ENCODE data around the gene SLCO2A1.

SLCO2A1 gene

GRCh38 chr3:133983576-133984560, 45.9 kb downstream of the SLCO2A1 start:
- no peak for DNase-seq (ENCODE audit: low read depth in 4 of 4, low spot score in 1 of 4)

DNA sequence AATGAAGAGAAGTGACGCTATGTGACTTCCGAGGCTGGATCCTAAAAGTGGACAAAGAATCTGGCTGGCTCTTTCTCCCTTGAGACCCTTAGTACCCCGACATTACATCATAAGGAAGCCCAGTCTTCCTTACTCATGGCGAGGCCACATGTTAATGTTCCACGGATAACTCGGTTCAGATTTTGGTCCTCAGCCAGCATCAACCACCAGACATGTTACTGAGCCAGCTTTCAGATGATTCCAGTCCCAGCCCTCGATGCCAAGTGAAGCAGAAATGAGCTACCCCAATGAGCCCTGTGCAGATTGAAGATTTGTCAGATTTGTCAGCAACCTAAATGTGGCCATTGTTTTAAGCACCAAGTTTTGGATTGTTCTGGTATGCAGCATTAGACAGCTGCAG, 46.6 kb downstream of the SLCO2A1 start:
- no peak for DNase-seq (ENCODE audit: low read depth in 4 of 4, low spot score in 1 of 4)

GRCh38 chr3:133980550-133980949, 49.2 kb downstream of the SLCO2A1 start:
- no peak for DNase-seq (ENCODE audit: low read depth in 4 of 4, low spot score in 1 of 4)

DNA sequence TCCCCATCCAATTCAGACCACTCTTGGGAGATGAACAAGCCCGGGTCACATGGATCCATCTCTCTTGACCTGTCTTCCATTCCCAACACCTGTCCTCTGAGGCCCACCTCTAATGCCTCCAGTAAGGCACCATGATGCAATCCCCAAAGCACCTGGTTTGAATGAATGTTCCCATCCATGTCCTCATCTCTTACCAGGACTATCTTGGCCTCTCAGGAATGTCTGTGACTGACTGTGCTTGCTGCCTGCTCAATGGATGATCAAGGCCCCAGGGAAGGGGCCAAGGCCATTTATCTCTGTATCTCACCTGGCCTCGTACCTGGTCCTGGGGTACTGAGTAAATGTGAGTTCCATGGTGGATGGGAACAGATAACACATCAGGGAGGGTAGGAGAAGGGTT, 49.7 kb downstream of the SLCO2A1 start:
- no peak for DNase-seq (ENCODE audit: low read depth in 4 of 4, low spot score in 1 of 4)

DNA sequence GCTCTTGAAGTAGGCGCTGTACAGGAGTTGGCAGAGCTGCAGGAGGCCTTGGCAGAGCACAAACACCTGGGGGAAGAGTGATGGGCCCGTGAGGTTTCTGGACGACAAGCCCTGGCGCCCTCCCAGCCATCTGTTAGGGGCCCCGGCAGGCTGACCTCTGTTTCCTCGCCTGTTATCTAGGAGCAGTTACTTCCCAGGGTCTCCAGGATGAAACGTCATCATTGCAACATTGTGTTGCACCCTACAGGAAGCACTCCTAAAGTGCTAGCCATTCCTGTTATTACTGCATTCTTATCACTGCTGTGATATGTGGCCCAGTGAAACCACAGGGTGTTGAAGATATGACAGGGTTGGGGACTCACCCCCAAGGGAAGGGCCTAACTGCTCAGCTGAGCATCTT, 50.2 kb downstream of the SLCO2A1 start:
- no peak for DNase-seq (ENCODE audit: low read depth in 4 of 4, low spot score in 1 of 4)

DNA sequence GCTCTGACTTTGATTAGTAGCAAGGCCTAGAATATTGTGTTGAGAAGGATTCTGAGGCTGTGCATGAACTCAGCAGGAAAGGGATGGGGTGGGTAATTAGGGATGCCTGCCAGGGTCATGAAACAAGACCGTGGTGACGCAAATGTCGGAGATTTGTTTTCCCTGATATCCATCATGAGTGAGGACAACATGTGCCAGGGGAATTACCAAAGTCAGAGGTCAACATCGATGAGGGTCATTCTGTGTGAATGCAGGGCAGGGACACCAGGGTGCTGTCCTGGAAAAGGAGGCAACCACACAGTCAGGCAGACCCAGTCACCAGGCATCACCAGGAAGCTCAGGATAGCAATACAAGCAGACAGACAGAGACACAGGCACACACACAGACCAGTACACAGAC, 52.2 kb downstream of the SLCO2A1 start:
- no peak for DNase-seq (ENCODE audit: low read depth in 4 of 4, low spot score in 1 of 4)

DNA sequence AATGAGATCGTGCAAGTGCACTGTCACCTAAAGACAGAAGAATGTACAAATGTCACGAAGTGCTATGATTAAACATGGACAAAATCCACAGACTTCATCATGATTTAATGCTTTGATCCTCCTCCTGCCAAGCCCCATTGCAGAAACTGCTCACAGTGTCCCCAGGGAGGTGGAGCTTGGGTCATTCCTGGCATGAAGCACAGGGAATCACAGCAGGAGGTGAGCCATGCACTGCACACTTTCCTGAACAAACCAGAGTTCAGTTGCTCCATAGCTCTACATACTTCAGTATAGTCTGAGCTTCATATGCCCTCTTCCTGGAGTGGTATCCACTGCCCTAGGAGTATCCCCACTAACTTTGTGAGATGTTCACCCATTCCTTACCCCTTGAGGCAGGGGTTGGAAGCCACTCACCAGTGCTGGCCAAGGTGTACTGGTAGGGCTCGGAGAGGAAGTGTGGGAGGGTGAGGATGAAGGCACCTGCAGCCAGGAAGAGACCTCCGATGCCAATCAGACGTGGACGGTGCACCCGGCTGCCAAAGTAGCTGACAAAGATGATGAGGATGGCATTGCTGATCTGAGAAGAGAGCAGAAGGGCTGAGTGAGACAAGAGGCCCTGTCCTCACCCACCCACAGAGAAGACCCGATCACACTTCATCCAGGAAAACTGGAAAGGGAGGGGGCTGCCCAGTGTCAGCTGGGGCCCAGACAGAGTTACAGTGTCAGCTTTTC, 56.3 kb downstream of the SLCO2A1 start:
- DNase-seq (ENCODE audit: low read depth in 4 of 4, low spot score in 1 of 4), result no peak

- no peak for DNase-seq (ENCODE audit: low read depth in 4 of 4, low spot score in 1 of 4)
Observed at GRCh38 chr3:133972156-133972555, 57.6 kb downstream of the SLCO2A1 start.

DNA sequence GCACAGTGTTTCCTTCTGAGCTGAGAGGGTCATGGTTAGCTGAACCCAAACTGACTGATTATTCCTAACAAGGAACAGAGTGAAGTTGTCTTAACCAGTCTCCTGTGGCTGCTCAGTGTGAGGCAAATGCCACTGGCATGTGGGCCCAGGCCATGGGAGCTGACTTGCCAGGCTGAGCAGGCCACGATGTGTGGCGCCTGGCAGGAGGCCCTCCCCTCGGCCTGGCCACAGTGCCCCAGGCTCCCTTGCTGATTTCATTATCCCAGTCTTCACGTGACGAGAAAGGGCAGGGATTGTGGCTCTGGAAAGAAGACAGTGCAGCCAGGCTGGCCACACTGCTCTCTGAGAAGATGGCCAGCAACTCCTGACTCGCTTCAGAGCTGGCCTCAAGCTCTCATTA, 58.8 kb downstream of the SLCO2A1 start:
- DNase-seq (ENCODE audit: low read depth in 4 of 4, low spot score in 1 of 4), result no peak

DNA sequence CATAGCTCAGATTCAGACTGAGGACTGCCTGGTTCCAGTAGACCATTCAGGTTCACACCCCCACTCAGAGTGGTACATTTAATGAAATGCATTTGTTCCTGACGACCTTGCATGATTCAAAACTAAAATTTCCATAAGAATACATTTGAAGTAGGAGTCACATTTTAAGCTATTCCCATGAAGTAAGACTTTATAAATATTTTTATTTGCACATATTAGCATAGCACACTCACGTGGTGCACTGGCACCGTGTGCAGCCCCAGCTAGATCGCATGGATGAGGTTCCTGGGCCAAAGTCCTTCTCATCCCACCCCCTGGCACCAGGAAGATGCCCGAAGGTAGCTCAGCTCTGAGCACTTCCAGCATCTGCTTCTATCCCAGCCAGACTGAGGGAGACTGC, 59.4 kb downstream of the SLCO2A1 start:
- no peak for DNase-seq (ENCODE audit: low read depth in 4 of 4, low spot score in 1 of 4)

DNA sequence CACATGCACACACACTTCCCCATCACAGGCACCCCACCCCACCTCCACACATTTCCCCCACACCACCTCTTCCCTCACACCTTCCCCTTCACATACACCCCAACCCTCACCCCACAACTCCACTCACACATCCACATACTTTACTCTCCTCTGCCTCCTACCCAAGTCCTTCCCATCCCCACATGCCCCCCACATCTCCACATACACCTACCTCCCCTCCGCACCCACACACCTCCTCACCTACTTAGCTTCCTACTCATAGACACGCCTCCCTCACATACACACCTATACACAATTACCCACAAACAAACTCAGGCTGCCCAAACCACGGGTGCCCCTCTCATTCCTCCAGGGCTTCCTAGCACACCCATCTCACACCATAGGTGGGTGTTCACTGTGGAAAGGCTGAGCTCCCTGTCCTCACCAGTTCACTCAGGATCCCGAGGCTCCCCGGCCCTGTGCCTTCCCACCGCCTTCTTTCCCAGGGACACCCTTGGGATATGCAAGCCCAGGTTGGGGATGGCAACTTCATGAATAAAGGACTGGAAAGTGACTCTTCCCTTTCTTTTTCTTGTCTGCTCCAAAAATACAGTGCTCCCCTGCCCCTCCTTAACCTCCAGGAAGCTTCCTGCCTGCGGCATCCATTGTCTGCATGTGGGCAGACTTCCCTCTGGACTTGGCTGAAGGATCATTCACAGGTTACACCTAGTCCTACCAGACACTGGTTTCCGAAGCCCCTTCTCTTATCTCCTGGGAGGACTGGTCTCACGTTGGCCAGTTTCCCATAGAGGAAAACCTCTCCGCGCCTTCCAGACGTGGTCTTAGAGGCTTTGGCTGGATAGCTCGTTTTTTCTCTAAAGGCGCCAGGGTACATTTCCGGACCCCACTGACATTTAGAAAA, 61.5 kb downstream of the SLCO2A1 start:
- DNase-seq (ENCODE audit: low read depth in 4 of 4, low spot score in 1 of 4), result no peak

- no peak for DNase-seq (ENCODE audit: low read depth in 4 of 4, low spot score in 1 of 4)
Observed at GRCh38 chr3:133966954-133967353, 62.8 kb downstream of the SLCO2A1 start.

- no peak for DNase-seq (ENCODE audit: low read depth in 4 of 4, low spot score in 1 of 4)
Observed at GRCh38 chr3:133965906-133966305, 63.8 kb downstream of the SLCO2A1 start.

DNA sequence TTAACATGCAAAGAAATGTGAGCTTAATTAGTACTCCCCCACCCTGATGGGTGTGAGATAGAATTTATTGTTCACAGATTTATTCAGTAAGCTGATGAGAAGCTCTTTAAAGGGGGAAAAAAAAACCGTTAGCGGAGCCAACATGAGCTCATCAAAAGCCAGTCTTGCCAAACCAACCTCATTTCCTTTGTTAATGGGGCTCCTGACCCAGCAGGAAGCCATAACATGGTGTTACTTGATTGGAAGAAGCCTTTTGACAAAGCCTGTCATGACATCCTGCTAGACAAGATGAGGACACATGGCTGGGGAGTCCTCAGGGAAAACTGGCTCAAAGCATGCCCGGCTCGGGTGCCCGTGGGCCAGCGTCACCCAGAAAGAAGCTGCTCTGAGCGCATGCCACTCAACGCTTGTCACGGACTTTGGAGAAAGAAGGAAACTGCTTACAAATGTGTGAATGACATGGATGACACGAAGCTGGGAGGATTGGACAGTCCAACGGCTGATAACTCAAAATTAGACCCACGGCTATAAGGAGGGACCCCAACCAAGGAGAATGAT, 64.6 kb downstream of the SLCO2A1 start:
- no peak for DNase-seq (ENCODE audit: low read depth in 4 of 4, low spot score in 1 of 4)

DNA sequence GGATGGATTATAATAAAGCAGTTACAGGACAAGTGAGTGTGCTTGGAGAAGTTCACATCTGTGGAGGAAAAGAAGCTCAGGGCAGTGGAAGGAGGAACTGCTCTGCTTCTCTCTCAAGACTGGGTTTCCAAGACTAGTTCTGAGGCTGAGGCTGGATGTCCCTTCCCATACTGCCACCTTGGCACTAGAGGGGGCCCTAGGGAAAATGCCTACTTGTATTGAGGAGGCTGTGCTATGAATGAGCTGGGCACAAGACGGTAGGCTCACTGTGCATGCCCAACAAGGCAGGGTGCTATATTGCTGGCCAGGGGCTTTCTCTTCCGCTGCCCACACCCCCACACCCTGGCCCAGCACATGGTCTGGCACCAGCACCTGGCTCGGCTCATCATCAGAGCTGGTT, 65.2 kb downstream of the SLCO2A1 start:
- DNase-seq (ENCODE audit: low read depth in 4 of 4, low spot score in 1 of 4), result no peak

GRCh38 chr3:133963657-133964396, 65.9 kb downstream of the SLCO2A1 start:
- no peak for DNase-seq (ENCODE audit: low read depth in 4 of 4, low spot score in 1 of 4)

GRCh38 chr3:133962849-133963248, 66.9 kb downstream of the SLCO2A1 start:
- no peak for DNase-seq (ENCODE audit: low read depth in 4 of 4, low spot score in 1 of 4)

DNA sequence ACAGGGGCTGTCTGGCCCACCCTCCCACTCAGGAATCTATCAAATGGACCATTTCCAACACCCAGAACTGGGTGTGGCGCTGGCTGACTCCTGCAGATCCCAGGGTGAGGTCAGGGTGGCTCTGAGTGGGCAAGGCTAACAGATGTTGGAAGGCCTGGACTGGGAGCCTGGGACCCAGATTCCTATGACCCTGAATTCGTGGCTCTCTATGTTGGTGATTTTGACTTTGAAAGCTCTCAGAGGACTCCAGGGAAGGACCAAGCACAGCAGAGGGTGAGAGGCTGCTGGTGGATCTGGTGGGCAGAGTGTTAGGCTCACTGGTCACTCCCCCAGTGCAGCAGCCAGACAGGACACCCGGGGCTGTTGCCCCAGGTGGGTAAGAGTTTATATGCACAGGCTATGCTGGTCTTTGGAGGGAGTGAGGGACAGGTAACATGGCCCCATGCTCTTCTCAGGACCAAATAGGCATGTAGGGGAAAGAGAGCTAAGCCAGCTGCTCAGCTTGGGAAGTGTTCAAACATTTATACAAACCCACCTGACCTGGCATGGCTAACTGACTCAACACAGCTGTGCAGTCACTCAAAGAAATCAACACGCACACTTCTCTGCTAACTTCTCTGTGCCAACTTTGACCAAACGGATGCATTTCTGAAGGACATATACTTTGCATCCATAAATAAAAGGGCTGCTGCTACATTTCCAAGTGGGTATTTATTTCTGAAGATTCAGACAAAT, 71.5 kb downstream of the SLCO2A1 start:
- no peak for DNase-seq (ENCODE audit: low read depth in 4 of 4, low spot score in 1 of 4)

GRCh38 chr3:133956982-133957381, 72.7 kb downstream of the SLCO2A1 start:
- DNase-seq (ENCODE audit: low read depth in 4 of 4, low spot score in 1 of 4), result no peak

DNA sequence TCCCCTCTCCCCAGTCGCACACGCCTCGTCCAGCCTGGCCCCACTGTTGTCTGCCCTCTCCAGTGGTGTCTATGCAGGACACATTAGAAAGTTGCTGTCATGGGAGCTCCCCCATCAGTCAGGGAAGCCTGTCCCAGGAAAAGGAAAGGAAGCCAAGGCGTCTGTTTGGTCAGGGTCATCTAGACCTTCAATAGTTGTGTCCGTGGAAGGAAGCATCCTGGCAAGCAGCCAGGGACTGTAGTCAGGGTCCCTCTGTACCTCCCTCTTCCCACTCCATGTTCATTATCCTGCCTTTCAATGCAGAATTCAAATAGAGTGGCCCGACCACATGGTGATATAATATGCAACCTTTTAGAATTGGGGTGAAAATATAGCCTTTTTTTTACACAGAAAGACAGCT, 73.4 kb downstream of the SLCO2A1 start:
- DNase-seq (ENCODE audit: low read depth in 4 of 4, low spot score in 1 of 4), result no peak
